ENCODE results near the gene AZI2.

Gene AZI2, protein sequence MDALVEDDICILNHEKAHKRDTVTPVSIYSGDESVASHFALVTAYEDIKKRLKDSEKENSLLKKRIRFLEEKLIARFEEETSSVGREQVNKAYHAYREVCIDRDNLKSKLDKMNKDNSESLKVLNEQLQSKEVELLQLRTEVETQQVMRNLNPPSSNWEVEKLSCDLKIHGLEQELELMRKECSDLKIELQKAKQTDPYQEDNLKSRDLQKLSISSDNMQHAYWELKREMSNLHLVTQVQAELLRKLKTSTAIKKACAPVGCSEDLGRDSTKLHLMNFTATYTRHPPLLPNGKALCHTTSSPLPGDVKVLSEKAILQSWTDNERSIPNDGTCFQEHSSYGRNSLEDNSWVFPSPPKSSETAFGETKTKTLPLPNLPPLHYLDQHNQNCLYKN

DNA sequence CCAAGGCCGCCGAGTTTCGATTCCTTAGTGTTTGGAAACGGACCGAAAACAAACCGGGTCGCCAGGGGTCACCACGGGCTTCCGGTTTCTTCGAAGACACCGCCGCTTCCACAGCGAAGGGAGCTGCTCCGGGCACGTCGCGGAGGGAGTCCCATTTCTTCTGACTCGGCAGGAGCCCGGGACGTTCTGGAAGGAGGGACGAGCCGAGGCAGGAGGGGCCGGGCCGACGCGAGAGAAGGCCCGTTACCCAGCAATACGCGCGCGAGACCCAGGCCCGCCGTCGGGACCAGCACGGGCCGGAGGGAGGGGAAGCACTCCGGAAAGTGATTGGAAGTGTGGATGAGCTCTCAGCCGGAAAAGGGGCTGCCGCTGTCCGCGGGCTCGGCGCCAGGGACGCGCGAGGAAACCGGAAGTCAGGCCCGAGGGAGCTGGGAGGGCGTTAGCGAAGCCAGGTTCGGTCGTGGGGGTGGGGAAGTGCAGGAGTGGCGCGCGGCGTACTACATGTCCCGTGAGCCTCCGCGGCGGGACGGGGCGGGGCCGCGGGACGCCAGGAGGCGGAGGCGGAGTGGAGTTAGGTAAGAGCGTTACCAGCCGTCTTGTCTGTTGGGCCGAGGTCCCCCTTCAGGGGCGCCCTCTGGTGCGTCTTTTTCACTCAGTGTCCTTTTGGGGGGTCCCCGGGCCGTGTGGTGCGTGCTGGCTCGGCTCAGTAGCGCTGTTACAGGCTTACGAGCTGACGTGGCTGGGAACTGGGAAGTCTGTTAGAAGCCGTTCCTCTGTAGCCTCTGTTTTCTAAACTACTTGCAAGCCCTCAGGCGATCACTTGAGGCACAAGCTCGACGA is at the start of gene AZI2, which contains the start of gene ZCWPW2:
Gene AZI2 (minus strand): TSS at position 196 of the 840 bp plus-strand sequence. CDS start 8,207 bp downstream, outside the sequence.
Gene ZCWPW2 (plus strand): TSS at position 93 of the 840 bp plus-strand sequence. CDS start 64,348 bp downstream, outside the sequence.
- peak within 1 kb of the TSS; percentile 74 for H3K4me3 ChIP-seq (ENCODE audit: low read depth, low read length)

DNA sequence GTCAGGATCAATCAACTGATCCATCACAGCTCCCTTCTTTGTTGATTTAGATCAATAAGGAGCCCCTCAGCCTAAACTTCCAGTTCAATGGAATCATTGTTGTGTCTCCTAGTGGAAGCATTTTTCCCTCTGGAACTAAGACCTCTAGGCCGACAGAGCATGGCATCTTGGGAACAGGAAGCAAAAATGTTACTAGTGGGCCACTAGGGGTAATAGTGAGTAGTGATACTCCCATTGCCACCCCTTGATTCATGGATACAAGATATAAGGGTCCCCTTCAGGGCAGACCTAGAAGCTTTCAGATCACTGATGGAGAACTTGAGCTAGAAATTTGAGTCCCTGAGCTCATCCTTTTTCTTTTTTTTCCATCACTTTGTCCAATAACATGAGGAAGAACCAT is 40.4 kb upstream of the AZI2 start:
- no peak overlapping the region for H3K4me3 ChIP-seq (ENCODE audit: low read depth, low read length)

DNA sequence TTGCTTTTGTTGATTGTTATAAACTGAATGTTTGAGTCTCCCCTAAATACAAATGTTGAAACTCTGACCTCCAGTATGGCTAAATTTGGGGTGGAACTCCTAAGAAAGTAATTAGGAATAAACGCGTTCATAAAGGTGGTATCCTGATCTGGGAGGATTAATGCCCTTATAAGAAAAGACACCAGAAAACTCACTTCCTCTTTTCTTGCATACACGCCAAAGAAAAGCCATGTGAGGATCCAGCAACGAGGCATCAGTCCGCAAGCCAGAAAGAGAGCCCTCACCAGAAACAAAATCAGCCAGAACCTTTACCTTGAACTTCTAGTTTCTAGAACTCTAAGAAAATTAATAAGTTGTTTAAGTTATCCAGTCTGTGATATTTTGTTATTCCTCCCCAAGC is 37.4 kb upstream of the AZI2 start:
- H3K4me3 ChIP-seq (ENCODE audit: low read depth, low read length), result no peak overlapping the region

DNA sequence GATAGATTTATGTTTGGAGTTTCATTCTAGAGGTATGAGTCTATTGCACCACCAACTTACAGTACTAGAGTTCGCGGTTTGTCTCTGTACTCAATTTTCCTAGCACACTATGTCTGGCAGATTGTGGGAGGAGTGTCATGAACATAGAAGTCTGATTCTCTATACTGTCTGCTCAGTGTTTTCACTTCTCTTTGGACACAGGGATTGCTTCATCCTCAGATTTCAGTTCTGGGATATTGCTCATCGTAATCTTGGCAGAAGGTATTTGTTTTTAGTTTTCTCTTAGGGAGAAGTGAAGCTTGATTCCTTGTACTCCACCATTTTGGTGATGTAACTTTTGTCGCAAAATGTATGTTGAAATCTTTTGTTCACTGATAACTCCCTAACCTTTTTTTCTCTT is 27.8 kb upstream of the AZI2 start:
- H3K4me3 ChIP-seq (ENCODE audit: low read depth, low read length), result no peak overlapping the region

DNA sequence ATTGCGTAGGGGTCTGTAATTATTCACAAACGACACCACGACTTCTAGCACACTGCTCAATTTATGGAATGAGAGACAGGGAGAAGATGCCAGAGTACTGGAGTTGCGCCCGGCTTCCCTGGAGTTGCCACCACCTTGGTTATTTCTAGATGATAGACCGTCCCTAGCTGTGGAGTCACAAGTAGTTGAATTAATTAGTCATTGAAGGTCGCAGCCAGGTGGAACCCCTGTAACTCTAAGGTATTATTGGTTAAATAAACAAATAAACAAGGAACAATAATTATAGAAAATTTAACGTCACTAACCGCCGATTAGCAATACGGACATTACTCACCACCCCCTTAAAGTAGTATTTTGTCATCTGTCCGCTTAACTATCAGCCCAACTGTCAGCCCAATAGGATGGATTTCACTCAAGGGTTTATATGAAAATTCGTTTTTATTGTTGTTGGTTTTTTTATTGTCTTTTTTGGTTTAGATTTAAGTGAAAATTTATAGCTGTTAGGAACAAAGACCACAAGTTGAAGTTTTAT is 911 bp upstream of the AZI2 start:
- peak overlapping the region; percentile 74 for H3K4me3 ChIP-seq (ENCODE audit: low read depth, low read length)

DNA sequence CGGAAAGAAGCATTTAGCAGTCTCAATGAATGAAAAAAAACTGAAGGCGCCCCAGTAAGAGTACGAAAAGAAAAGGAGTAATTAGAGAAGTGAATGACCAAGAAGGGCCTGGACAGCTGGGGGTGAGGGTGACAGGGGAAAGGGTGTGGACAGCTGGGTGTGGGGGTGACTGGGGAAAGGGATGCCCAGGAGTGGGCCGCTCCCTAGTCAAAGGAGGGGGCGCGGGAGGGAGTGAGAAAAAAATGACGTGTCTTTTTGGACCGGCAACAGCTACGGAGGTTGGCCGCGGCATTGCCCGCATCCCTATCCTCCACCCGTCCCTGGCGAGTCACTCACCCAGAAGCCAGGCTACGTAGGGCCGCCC is 377 bp downstream of the AZI2 start:
- H3K4me3 ChIP-seq (ENCODE audit: low read depth, low read length), result peak overlapping the region; percentile 74

DNA sequence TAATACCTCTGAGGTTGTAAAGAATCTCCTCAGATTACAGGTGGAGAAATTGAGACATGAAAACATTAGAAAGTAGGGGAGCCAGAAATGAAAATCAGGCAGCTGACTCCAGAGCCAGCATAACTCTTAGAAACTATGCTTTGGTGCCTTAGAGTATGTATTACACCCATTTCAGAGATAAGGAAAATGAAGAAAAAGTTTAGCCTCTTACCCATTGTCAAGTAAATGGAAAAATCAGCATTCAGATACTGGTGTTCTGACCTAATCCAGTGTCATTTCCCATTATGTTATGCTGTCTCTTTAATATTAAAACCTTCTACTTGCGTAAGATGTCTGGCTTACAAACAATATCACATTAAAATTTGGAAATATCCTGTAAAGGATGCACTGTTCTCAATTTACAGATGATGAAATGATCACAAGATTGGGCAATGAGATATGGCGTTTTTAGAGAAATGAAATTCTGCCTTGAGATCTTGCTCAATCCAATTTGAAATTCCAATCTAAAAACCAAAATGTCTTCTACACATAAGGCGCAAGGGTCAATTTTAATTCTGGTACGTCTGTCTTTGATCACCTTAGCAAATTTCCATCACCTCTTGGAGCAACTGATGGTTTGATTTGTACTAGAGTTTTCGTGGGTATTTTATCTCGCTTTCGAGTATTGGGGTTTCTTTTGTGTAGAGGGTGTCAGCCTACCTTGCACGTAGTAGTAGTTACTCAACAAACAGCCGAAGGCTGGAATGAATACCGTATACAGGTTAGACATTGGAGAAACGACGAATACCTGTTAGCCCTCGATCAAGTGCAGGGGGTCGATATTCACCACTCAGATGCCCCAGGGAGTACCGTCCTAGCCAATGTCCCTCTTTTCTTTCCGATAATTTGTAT is 1.0 kb downstream of the AZI2 start:
- peak overlapping the region; percentile 74 for H3K4me3 ChIP-seq (ENCODE audit: low read depth, low read length)

DNA sequence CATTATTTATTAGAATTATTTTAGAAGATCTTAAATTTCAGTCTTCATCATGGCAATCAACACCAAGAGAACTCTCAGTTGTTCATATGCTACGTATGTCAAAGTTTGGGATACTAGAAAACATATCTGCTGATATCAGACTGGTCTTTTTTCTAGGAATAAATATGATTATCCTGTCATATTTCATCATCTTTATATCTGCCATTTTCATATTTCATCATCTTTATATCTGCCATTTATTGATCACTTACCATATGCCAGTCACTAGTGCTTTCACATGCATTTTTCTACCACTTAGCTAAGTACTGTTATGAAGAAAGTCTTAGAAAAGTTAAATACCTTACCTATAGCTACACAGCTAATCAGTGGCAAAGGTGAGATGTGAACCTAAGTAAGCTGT is 2.9 kb downstream of the AZI2 start:
- no peak overlapping the region for H3K4me3 ChIP-seq (ENCODE audit: low read depth, low read length)

DNA sequence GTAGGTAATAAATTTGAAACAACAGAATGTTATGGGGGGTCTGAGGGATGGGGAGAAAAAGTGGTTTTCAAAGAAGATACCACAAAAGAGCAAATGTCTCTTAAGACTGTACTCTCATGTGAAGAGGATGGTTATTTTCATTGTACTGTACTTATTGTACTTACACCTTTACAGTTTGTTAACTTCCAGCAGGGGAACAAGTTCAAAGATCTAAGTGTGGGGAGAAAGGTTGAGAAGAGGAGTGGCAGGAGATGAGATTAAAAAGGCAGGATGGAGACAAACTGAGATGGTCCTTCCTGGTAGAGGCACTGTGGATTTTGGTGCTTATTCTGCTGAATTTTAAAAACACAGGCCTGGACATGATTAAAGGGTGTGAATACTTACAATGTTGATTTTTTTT is 5.5 kb downstream of the AZI2 start:
- H3K4me3 ChIP-seq (ENCODE audit: low read depth, low read length), result no peak overlapping the region

DNA sequence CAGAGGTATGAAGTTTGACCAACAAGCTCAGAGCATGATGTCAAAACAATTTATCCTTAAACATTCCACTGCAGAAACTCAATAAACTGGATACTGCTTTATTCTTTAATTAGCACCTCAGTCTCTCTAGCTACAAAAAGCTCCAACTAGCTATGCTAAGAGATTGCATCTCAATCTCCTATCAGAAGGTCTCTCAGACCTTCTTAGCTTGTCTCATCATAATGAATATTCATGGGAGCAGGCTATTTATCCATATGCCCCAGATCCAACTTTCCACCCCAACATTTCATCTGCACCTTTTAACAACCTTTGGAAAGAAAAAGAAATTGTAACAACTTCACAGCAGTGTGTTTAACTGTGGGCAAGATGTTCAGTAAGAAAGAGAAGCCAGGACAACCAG is 11.4 kb downstream of the AZI2 start:
- H3K4me3 ChIP-seq (ENCODE audit: low read depth, low read length), result no peak overlapping the region

DNA sequence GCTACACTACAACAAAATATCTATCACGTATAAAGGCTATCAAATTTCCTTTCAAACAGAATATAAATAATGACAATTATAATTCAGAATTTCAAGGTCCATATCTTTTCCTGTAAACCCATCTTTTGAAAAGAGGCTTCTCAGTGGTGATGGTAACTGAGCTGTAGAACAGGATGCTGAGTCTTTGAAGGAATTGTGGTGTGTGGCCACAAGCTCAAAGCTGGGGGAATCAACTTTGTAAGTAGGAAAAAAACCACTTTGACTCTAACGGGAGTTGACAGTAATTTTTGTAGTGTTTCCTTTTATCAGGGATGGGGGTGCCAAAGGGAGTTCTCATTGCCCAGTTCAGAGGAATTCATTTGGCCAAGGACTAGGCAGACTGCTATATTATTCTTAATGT is 13.4 kb downstream of the AZI2 start:
- no peak overlapping the region for H3K4me3 ChIP-seq (ENCODE audit: low read depth, low read length)

DNA sequence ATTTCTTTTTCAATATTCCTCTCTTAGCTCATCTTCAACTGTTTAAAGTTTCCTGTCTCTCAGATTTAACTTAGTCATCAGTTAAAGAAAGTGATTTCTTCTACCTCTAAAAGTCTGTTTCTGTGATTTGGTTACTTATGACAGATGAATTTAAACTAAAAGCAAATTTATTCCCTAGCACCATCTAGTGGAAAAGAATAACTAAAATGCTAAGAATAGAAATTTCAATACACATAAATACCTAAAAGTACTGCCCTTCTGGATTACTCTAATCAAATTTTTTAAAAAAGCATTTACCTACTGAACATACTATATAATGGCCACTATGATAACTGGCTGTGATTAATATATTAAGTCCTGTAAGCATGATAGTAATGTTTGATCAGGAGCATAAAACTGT is 14.1 kb downstream of the AZI2 start:
- no peak overlapping the region for H3K4me3 ChIP-seq (ENCODE audit: low read depth, low read length)

DNA sequence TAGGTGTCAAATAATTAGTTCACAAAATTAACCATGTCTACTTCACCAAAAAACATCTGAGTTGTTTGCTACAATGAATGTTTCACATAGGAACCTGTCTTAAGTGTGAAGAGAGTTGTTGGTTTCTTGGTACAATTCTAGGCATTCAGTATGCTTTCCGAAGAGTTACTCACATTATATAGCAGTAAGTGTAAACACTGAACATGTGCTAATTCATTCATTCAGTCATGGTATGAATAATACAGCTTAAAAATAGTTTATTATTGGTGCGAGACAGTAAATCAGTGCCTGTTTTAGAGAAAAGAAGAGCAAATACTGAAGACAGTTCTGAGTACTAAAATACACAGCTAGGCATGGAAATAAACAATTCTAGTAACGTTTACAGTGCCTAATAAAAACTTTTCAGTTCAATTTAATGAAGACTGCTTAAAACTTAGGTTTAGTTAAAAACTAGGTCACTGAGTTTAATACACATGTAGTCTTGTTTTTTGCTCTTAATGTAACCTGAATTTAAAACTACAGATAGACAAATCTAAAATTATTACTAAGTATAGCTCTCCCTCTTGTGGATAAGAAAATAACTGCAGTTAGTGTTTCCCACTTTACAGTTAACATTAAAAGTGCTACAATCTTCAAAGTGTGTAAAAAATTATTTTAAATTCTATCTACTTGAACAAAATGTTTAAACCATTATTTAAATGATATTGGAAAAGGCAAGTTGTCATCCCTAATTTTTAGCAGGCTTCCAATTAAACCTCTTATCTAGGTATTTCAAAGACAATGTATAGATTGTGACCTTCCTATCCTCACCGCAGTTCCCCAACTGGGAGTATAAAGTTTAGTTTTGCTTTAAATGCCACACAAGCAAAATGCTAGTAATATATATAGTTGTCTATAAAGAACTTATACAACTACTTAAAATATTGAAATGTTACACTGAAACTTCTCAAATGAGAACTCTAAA is 20.2 kb downstream of the AZI2 start:
- no peak overlapping the region for H3K4me3 ChIP-seq (ENCODE audit: low read depth, low read length)

DNA sequence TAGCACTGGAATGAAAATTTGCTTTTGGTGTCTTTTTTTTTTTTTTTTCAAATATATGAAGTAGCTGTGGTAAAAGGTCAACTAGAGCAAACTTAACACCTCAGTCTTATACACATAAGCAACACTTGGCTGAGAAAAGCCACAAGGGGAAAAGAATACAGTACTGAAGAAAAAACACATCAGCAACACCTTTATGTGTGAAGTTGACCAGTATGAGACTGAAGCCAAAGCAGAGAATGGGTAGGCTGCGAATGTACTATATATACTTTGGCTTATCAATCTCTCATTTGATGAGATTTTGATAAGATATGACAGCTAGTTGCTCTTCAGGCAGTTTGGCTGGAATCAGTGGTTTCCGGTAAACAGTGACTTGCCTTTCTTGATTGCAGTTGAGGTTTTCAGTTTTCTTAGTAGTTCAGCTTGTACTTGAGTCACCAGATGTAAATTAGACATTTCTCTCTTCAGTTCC is 22.1 kb downstream of the AZI2 start:
- H3K4me3 ChIP-seq (ENCODE audit: low read depth, low read length), result no peak overlapping the region

DNA sequence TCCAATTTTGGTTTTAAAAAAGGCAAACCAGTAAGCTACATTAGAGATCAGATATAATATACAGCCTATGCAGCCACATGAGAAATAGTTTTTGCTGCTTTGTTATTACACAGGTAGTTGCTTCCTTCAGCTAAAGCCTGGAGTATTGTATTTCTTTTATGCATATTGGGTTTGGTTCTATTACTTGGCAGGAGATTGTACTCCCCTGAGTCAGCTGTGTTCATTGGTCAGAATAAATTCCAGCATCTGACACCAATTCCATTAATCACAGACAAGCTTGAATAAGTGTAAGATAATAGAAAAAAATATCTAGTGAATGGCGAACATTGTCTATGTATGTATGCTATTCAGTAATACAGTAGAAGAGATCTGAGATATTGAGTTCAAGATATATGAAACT is 26.2 kb downstream of the AZI2 start:
- H3K4me3 ChIP-seq (ENCODE audit: low read depth, low read length), result no peak overlapping the region

DNA sequence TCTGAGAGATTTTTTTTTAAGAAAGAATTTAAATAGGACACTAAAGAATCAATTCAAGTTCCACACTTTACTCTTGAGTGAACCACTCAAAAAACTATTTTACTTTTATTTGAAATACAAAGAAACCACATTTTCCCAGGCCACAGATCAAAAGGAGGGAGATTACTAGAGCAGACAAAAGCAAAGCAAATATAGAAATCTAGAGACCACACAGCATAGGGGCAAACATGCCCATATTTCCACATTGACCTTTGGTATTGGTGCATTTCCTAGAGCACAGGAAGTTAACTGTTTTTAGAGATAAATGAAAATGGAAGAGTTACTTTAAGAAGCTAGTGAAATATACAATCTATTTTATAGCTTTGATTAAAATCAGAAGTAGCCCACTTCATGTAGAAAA is 27.6 kb downstream of the AZI2 start:
- H3K4me3 ChIP-seq (ENCODE audit: low read depth, low read length), result no peak overlapping the region

DNA sequence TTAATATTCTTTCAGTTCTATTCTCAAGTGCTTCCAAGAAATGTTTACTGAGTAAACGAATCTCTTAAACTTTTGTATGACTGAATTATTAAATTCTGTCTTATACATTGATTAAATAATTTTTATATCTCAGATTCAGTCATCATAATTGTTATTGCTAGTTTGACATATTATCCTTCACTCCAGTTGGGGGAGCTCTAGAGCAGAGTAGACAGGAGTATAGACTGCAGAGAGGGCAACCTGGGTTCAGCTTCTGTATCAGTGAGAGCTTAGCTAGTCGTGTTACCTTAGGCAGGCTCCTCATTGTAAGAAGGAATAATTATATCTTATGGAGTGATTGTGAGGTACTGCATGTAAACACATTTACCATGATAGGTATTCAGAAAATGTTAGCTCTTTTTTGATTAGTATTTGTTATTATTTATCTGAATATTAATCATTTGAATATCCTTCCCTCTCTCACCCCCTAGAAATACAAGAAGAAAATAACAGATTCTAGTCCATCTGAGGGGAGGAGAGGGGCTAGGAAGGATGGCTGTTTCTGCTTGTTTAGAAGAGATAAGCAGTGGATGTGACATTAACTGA is 31.1 kb downstream of the AZI2 start:
- no peak overlapping the region for H3K4me3 ChIP-seq (ENCODE audit: low read depth, low read length)

DNA sequence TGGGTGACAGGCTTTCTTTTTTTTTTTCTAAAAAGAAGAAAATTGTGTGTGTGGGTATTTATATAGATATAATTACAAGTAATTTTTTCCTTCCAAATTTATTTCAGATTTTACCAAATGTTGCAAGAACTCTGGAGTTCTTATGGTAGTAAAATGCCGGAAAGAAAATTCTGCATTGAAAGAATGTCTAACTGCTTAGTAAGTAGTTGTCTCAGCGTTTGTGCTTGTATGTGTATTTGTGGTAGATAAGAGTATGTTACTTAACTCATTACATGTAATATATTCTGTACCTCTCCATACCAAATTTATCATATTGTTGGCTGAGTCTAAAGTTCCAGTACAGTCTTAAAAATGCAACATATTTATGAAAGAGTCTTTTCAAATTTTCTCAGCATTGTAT is 32.4 kb downstream of the AZI2 start:
- H3K4me3 ChIP-seq (ENCODE audit: low read depth, low read length), result no peak overlapping the region

DNA sequence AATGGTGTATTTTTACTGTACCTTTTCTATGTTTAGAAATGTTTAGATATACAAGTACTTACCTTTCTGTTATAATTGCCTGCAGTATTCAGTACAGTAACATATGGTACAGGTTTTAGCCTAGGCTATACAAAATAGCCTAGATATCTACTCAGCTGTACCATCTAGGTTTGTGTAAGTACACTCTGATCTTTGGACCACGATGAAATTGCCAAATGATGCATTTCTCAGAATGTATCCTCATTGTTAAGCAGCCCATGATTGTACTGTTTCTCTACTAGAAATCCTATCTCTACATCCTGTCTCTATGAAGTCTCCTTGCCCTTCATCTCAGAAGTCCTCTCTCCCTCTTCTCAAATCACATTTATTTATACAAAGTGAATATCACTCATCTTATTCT is 32.9 kb downstream of the AZI2 start:
- H3K4me3 ChIP-seq (ENCODE audit: low read depth, low read length), result no peak overlapping the region

All from iPS-11a (cell line).